CD14-positive monocyte (primary cell): ENCODE measurements around the gene IQGAP2. TPM values are rescaled to one million over a fixed set of nuclear protein-coding genes. Genes with fewer than 3 reads are reported as not detected.

ENCODE experiments used
- DNase-seq, 3 donors: peaks; one replicate each; pipeline ENCODE4 v3.0.0-alpha.2; 2011 to 2022
- H2AFZ ChIP-seq: 2 replicates; pipeline ENCODE4 v1.6.0; 2012; ENCODE audit warnings: mild to moderate bottlenecking, low read depth, low read length, inconsistent platforms; ENCODE audit not compliant: insufficient read depth, poor library complexity, severe bottlenecking
- H3K27ac ChIP-seq, 2 donors: 1 replicate in 1 of 2; 2 replicates in 1 of 2; pipeline ENCODE4 v1.5.1; 2012 to 2013; ENCODE audit warnings: low read length in 2 of 2, control low read depth in 1 of 2, inconsistent platforms in 1 of 2, low read depth in 1 of 2, mild to moderate bottlenecking in 1 of 2
- H3K27me3 ChIP-seq, 2 donors: one replicate each; pipeline versions ENCODE4 v1.6.0 to v1.6.1; 2011 to 2013; ENCODE audit warnings: low read length in 2 of 2; ENCODE audit not compliant: control insufficient read depth in 2 of 2, insufficient read depth in 2 of 2
- H3K36me3 ChIP-seq, 2 donors: replicated peaks in 1 of 2; 1 replicate in 1 of 2; 2 replicates in 1 of 2; pipeline versions ENCODE4 v1.5.1 to v1.6.1; 2012 to 2013; ENCODE audit warnings: low read length in 2 of 2, control low read depth in 1 of 2, inconsistent platforms in 1 of 2, mild to moderate bottlenecking in 1 of 2; ENCODE audit not compliant: insufficient read depth in 2 of 2, control insufficient read depth in 1 of 2
- H3K4me1 ChIP-seq, 2 donors: 1 replicate in 1 of 2; 2 replicates in 1 of 2; pipeline versions ENCODE4 v1.5.1 to v1.6.1; 2012 to 2013; ENCODE audit warnings: low read length in 2 of 2, control low read depth in 1 of 2, inconsistent platforms in 1 of 2, mild to moderate bottlenecking in 1 of 2, moderate library complexity in 1 of 2; ENCODE audit not compliant: insufficient read depth in 2 of 2, control insufficient read depth in 1 of 2
- H3K4me2 ChIP-seq: replicated peaks from 2 replicates; pipeline ENCODE3; 2012; ENCODE audit warnings: low read length, moderate library complexity, mild to moderate bottlenecking; ENCODE audit not compliant: poor library complexity, severe bottlenecking; ENCODE audit errors: extremely low read depth
- H3K4me3 ChIP-seq, 3 experiments: fragments of 200-600 bp in 1 of 3; sonication (generic) in 1 of 3; replicated peaks in 1 of 3; 1 replicate in 2 of 3; 2 replicates in 1 of 3; pipeline ENCODE4 v1.5.1; 2011 to 2013; ENCODE audit warnings: low read length in 3 of 3, mild to moderate bottlenecking in 3 of 3, control low read depth in 2 of 3, low read depth in 2 of 3, inconsistent platforms in 1 of 3, moderate library complexity in 1 of 3
- H3K79me2 ChIP-seq: 2 replicates; pipeline ENCODE4 v1.6.0; 2012; ENCODE audit warnings: mild to moderate bottlenecking, control low read depth, inconsistent platforms, low read length, moderate library complexity; ENCODE audit not compliant: insufficient read depth
- H3K9ac ChIP-seq: 2 replicates; pipeline ENCODE4 v1.6.0; 2017; ENCODE audit warnings: low read length, mild to moderate bottlenecking; ENCODE audit not compliant: insufficient read depth, poor library complexity, severe bottlenecking
- H3K9me3 ChIP-seq, 2 donors: replicated peaks in 1 of 2; 1 replicate in 1 of 2; 2 replicates in 1 of 2; pipeline versions ENCODE4 v1.5.1 to v1.6.1; 2012 to 2013; ENCODE audit warnings: low read length in 2 of 2, control low read depth in 1 of 2; ENCODE audit not compliant: control insufficient read depth in 1 of 2, insufficient read depth in 1 of 2
- H4K20me1 ChIP-seq: 2 replicates; pipeline ENCODE4 v1.6.0; 2012; ENCODE audit warnings: mild to moderate bottlenecking, low read length, control low read depth, moderate library complexity; ENCODE audit not compliant: insufficient read depth
- H3K27ac Mint-ChIP-seq, 7 donors: one replicate each; pipeline ENCODE4 v1.8.0; 2020; ENCODE audit warnings: mild to moderate bottlenecking in 7 of 7, mixed read lengths in 7 of 7, moderate library complexity in 6 of 7, inconsistent platforms in 2 of 7
- H3K27me3 Mint-ChIP-seq, 3 donors: one replicate each; pipeline ENCODE4 v1.8.0; 2021 to 2022; ENCODE audit warnings: low read depth in 3 of 3, mild to moderate bottlenecking in 3 of 3, mixed read lengths in 3 of 3, moderate library complexity in 3 of 3, inconsistent platforms in 1 of 3
- H3K36me3 Mint-ChIP-seq, 2 donors: one replicate each; pipeline ENCODE4 v1.8.0; 2020; ENCODE audit warnings: mixed read lengths in 2 of 2, inconsistent platforms in 1 of 2, mild to moderate bottlenecking in 1 of 2
- H3K4me1 Mint-ChIP-seq: one replicate; pipeline ENCODE4 v1.8.0; 2020; ENCODE audit warnings: mild to moderate bottlenecking, mixed read lengths
- H3K4me3 Mint-ChIP-seq, 2 donors: one replicate each; pipeline ENCODE4 v1.8.0; 2020; ENCODE audit warnings: mild to moderate bottlenecking in 2 of 2, mixed read lengths in 2 of 2, moderate library complexity in 1 of 2
- H3K9me3 Mint-ChIP-seq, 7 donors: one replicate each; pipeline ENCODE4 v1.8.0; 2020 to 2022; ENCODE audit warnings: mixed read lengths in 7 of 7, mild to moderate bottlenecking in 6 of 7, moderate library complexity in 6 of 7, inconsistent platforms in 2 of 7
- WGBS: methylation state at CpG from one replicate; pipeline ENCODE4 v1.1.5; 2013; ENCODE audit warnings: missing lambda C conversion rate; ENCODE audit not compliant: insufficient coverage; 5-methylcytosine and 5-hydroxymethylcytosine counted together
- intact Hi-C, 2 donors: fragments of 100-400 bp; cut with micrococcal nuclease; formaldehyde crosslinking; loops; one replicate each; pipeline versions ENCODE4 v1.15.0 to v1.15.1; 2023
- polyA plus RNA-seq, 3 donors: library from polyadenylated mRNA; depleted of rRNA in 1 of 3; unstranded in 2 of 3; stranded (reverse) in 1 of 3; fragments of 300-500 nt in 2 of 3; fragments of >200 nt in 1 of 3; fragmentation: Illumina TruSeq in 2 of 3; gene quantifications; 1 replicate in 2 of 3; 2 replicates in 1 of 3; pipeline ENCODE4 v1.2.3, GENCODE V29; 2012 to 2021
- TF ChIP-seq, protein P1 (sequence below): fragments of 200-600 bp; IDR thresholded peaks from one replicate; pipeline ENCODE4 v1.8.0; 2022; ENCODE audit warnings: antibody characterized with exemption, mild to moderate bottlenecking

IQGAP2 gene
- polyA plus RNA-seq, 3 donors, result 21.4 to 50.9 (median 35.4) TPM

DNA sequence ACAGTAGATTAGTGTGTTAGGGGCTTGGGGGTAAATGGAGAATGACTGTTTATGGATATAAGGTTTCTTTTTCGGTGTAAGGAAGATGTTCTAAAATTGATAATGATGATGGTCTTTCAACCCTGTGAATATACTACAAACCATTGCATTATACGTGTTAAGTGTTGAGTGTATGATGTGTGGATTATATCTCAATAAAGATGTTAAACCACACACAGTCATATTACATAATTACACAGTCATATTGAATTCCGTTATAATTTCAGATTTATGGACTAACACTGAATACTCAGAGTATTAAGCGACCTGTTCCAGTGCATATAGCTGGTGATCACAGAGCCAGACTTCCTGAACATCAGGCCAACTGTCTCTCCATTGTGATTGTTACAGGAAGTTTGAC, 152.0 kb downstream of the IQGAP2 start:
- no CpG with 5 or more reads among the region's 4 CpGs for WGBS
- H3K4me1 Mint-ChIP-seq, result peaks cover 21% of the 10 kb centered on the region

GRCh38 chr5:76555717-76556116, 152.6 kb downstream of the IQGAP2 start:
- H3K27ac ChIP-seq, result peak overlapping the region in 1 of 2 donors; percentile 65
- peak overlapping the region in 2 of 7 donors; percentile 34 to 72 for H3K27ac Mint-ChIP-seq
- H3K4me2 ChIP-seq, result no peak overlapping the region
- H3K36me3 ChIP-seq, result peaks cover 5 to 26% of the 10 kb centered on the region in 2 donors
- H3K27me3 Mint-ChIP-seq, result peaks cover 0 to 1% (median 0%) of the 10 kb centered on the region in 3 donors
- no peak overlapping the region for H3K4me3 ChIP-seq
- no peaks in the 10 kb centered on the region for H3K9me3 ChIP-seq
- peaks cover 64% of the 10 kb centered on the region for H3K79me2 ChIP-seq
- H3K4me1 Mint-ChIP-seq, result peaks cover 21% of the 10 kb centered on the region
- H3K4me3 Mint-ChIP-seq, result no peak overlapping the region
- WGBS, result 90% methylated on average over 2 of the region's 2 CpGs
- H3K27me3 ChIP-seq, result no peaks in the 10 kb centered on the region
- TF ChIP-seq, protein P1, sequence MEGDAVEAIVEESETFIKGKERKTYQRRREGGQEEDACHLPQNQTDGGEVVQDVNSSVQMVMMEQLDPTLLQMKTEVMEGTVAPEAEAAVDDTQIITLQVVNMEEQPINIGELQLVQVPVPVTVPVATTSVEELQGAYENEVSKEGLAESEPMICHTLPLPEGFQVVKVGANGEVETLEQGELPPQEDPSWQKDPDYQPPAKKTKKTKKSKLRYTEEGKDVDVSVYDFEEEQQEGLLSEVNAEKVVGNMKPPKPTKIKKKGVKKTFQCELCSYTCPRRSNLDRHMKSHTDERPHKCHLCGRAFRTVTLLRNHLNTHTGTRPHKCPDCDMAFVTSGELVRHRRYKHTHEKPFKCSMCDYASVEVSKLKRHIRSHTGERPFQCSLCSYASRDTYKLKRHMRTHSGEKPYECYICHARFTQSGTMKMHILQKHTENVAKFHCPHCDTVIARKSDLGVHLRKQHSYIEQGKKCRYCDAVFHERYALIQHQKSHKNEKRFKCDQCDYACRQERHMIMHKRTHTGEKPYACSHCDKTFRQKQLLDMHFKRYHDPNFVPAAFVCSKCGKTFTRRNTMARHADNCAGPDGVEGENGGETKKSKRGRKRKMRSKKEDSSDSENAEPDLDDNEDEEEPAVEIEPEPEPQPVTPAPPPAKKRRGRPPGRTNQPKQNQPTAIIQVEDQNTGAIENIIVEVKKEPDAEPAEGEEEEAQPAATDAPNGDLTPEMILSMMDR, result no peak
- H3K4me1 ChIP-seq, result no peaks in the 10 kb centered on the region
- H4K20me1 ChIP-seq, result peaks cover 83% of the 10 kb centered on the region
- intact Hi-C loops, result no loop called here
- H3K36me3 Mint-ChIP-seq, result peaks cover 21 to 29% of the 10 kb centered on the region in 2 donors
- no peak for DNase-seq
- no peaks in the 10 kb centered on the region for H3K9me3 Mint-ChIP-seq
- H3K9ac ChIP-seq, result no peak overlapping the region
- no peak overlapping the region for H2AFZ ChIP-seq

More for the DNA sequence above, 152.0 kb downstream of the IQGAP2 start:
- TF ChIP-seq, protein P1, result no peak
- peaks cover 79% of the 10 kb centered on the region for H4K20me1 ChIP-seq
- Mint-ChIP-seq H3K9me3 (no peaks in the 10 kb centered on the region), H3K27me3 (peaks cover 0 to 1% (median 0%) of the 10 kb centered on the region in 3 donors), H3K27ac (peak overlapping the region in 2 of 7 donors; percentile 13 to 20), H3K4me3 (no peak overlapping the region), H3K36me3 (peaks cover 21 to 29% of the 10 kb centered on the region in 2 donors)
- H3K36me3 ChIP-seq, result peaks cover 5 to 26% of the 10 kb centered on the region in 2 donors
- H2AFZ ChIP-seq, result no peak overlapping the region
- peaks cover 59% of the 10 kb centered on the region for H3K79me2 ChIP-seq
- no peak overlapping the region for H3K9ac ChIP-seq
- no peaks in the 10 kb centered on the region for H3K27me3 ChIP-seq
- no peak for DNase-seq
- intact Hi-C loops, result no loop called here
- H3K4me2 ChIP-seq, result no peak overlapping the region
- no peaks in the 10 kb centered on the region for H3K4me1 ChIP-seq
- no peak overlapping the region for H3K4me3 ChIP-seq
- H3K9me3 ChIP-seq, result no peaks in the 10 kb centered on the region
- no peak overlapping the region for H3K27ac ChIP-seq
